Transverse colon (tissue), 4 donors: ENCODE data around the gene CDC37. TPM values are rescaled to one million over a fixed set of nuclear protein-coding genes. Genes with fewer than 3 reads are reported as not detected.

Experiments used
- DNase-seq: peaks from one replicate; pipeline ENCODE4 v3.0.0-alpha.2; 2019
- H3K27ac ChIP-seq, 4 donors: fragments of 200-600 bp; sonication (generic); 2 replicates each; pipeline ENCODE4 v1.5.1; 2016 to 2018; ENCODE audit warnings: inconsistent platforms in 4 of 4
- H3K27me3 ChIP-seq: fragments of 200-600 bp; sonication (generic); 2 replicates; pipeline ENCODE4 v1.5.1; 2017; ENCODE audit warnings: inconsistent platforms
- H3K36me3 ChIP-seq, 4 donors: fragments of 200-600 bp; sonication (generic); 2 replicates each; pipeline ENCODE4 v1.5.1; 2017 to 2019; ENCODE audit warnings: inconsistent platforms in 4 of 4
- H3K4me1 ChIP-seq, 4 donors: fragments of 200-600 bp; sonication (generic); 2 replicates each; pipeline ENCODE4 v1.5.1; 2017 to 2020; ENCODE audit warnings: inconsistent platforms in 4 of 4
- H3K4me3 ChIP-seq, 4 donors: fragments of 200-600 bp; sonication (generic); 1 replicate in 1 of 4; 2 replicates in 3 of 4; pipeline versions ENCODE4 v1.5.1 to v1.6.1; 2017 to 2019; ENCODE audit warnings: inconsistent platforms in 4 of 4
- H3K9me3 ChIP-seq, 2 donors: fragments of 200-600 bp; sonication (generic); 2 replicates each; pipeline ENCODE4 v1.5.1; 2017 to 2019; ENCODE audit warnings: inconsistent platforms in 2 of 2
- EP300 ChIP-seq: sonication (generic); formaldehyde crosslinking; IDR thresholded peaks from one replicate; pipeline ENCODE4 v1.6.1; 2017; ENCODE audit warnings: antibody characterized with exemption, low read depth
- POLR2A ChIP-seq: fragments of 450-650 bp; IDR thresholded peaks from one replicate; pipeline ENCODE4 v1.6.1; 2016; ENCODE audit warnings: antibody characterized with exemption, mild to moderate bottlenecking, moderate library complexity
- POLR2AphosphoS5 ChIP-seq, 3 donors: sonication (generic); formaldehyde crosslinking; IDR thresholded peaks; one replicate each; pipeline ENCODE4 v1.6.1; 2016; ENCODE audit warnings: antibody characterized with exemption in 3 of 3
- WGBS, 2 donors: methylation state at CpG; one replicate each; pipeline ENCODE4 v1.1.5; 2018; ENCODE audit warnings: low coverage in 1 of 2; 5-methylcytosine and 5-hydroxymethylcytosine counted together
- in situ Hi-C, 4 donors: fragments of 200-750 bp; cut with MboI; loops; one replicate each; pipeline versions ENCODE4 v1.15.0 to v1.15.1; 2017; ENCODE audit warnings: low sequenced_read_pairs in 3 of 4, low pct_ligation_motif_present in 1 of 4, low pct_unique_long_range_greater_than_20kb in 1 of 4
- intact Hi-C: fragments of 100-400 bp; cut with DNase I; formaldehyde crosslinking; loops from one replicate; pipeline ENCODE4 v1.15.1; 2023; ENCODE audit warnings: low total_unique reads
- total RNA-seq, 4 donors: library from RNA; depleted of rRNA; stranded (reverse); fragments of >200 nt; gene quantifications; one replicate each; pipeline ENCODE4 v1.1.0, GENCODE V29; 2016
- TF ChIP-seq, protein P1 (sequence below), 5 experiments: fragments of 200-600 bp in 3 of 5; fragments of 450-650 bp in 2 of 5; sonication (generic) in 3 of 5; IDR thresholded peaks; 1 replicate in 2 of 5; 2 replicates in 3 of 5; pipeline ENCODE4 v1.5.1; 2016 to 2017; ENCODE audit warnings: antibody characterized with exemption in 5 of 5, inconsistent platforms in 3 of 5, mild to moderate bottlenecking in 2 of 5, moderate library complexity in 1 of 5

Gene CDC37
- total RNA-seq, 4 donors from 2014 or later = 125 to 168 (median 162) TPM

DNA sequence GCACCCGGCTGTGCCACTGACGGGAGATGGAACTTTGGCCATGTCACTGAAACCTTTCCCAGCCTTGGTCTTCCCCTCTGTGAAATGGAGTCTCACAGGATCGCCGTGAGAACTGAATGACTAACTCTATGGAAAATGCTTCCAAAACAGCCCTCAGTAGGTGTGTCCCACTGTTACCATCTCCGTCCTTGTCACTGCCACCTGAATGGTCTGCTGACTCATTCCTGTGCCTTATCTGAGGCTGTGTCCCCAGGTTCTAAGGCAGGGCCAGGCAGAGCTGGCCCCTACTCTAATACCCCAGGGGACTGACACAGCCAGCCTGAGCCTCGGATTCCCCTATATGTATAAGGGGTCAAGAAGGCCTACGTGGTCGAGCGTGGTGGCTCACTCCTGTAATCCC is 4.5 kb downstream of the CDC37 start:
- H3K27me3 ChIP-seq = no peaks in the 10 kb centered on the region
- no peak for DNase-seq
- no peak for TF ChIP-seq EP300
- TF ChIP-seq POLR2AphosphoS5 (IDR thresholded peaks at IDR 0.05) = no peak
- TF ChIP-seq, protein P1, sequence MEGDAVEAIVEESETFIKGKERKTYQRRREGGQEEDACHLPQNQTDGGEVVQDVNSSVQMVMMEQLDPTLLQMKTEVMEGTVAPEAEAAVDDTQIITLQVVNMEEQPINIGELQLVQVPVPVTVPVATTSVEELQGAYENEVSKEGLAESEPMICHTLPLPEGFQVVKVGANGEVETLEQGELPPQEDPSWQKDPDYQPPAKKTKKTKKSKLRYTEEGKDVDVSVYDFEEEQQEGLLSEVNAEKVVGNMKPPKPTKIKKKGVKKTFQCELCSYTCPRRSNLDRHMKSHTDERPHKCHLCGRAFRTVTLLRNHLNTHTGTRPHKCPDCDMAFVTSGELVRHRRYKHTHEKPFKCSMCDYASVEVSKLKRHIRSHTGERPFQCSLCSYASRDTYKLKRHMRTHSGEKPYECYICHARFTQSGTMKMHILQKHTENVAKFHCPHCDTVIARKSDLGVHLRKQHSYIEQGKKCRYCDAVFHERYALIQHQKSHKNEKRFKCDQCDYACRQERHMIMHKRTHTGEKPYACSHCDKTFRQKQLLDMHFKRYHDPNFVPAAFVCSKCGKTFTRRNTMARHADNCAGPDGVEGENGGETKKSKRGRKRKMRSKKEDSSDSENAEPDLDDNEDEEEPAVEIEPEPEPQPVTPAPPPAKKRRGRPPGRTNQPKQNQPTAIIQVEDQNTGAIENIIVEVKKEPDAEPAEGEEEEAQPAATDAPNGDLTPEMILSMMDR (IDR thresholded peaks at IDR 0.05) = no peak
- no peak for TF ChIP-seq POLR2A
- no peak overlapping the region for H3K27ac ChIP-seq
- no peak overlapping the region for H3K4me3 ChIP-seq
- intact Hi-C loops (no loop called here), in situ Hi-C loops (loop anchor here in 3 of 4 donors (25.0 kb wide), 1 partner anchor 462 kb away; the partner anchor contains the start of gene OLFM2 (in 3 of the 3))
- peaks cover 0 to 14% (median 4%) of the 10 kb centered on the region in 4 donors for H3K36me3 ChIP-seq
- H3K9me3 ChIP-seq = no peaks in the 10 kb centered on the region
- 85 to 93% methylated on average over 4 to 9 of the region's 9 CpGs for WGBS, 2 donors
- peaks cover 12 to 26% (median 19%) of the 10 kb centered on the region in 4 donors for H3K4me1 ChIP-seq

DNA sequence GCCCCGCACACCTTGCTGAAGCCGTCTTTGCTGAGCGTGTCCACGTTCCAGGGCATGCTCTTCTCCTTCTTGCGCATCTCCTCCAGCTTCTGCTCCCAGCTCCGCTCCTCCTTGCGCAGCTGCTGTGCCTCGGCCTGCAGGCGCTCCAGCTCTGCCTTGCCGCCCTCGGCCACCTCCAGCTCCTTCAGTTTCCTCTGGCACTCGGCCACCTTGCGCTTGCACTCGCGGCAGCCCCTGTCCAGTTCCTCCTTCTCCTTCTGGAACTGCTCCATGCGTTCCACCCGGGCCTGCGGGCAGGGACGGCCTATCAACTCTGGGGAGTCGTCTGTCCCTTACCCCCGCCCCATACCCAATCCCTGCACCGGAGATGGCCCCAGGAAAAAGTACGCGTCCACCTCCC is 7.4 kb downstream of the CDC37 start:
- no peak for DNase-seq
- Histone ChIP-seq H3K36me3 (peaks cover 0 to 38% (median 17%) of the 10 kb centered on the region in 4 donors), H3K4me3 (no peak overlapping the region), H3K27ac (no peak overlapping the region), H3K27me3 (no peaks in the 10 kb centered on the region), H3K4me1 (peaks cover 0 to 6% (median 2%) of the 10 kb centered on the region in 4 donors), H3K9me3 (no peaks in the 10 kb centered on the region)
- TF ChIP-seq, protein P1 (IDR thresholded peaks at IDR 0.05) = no peak
- in situ Hi-C loops = loop anchor here in 3 of 4 donors (25.0 kb wide), 1 partner anchor 459 kb away; the partner anchor contains the start of gene OLFM2 (in 3 of the 3)
- WGBS, 2 donors = 87% methylated on average over 3 to 24 of the region's 24 CpGs
- intact Hi-C loops = no loop called here

DNA sequence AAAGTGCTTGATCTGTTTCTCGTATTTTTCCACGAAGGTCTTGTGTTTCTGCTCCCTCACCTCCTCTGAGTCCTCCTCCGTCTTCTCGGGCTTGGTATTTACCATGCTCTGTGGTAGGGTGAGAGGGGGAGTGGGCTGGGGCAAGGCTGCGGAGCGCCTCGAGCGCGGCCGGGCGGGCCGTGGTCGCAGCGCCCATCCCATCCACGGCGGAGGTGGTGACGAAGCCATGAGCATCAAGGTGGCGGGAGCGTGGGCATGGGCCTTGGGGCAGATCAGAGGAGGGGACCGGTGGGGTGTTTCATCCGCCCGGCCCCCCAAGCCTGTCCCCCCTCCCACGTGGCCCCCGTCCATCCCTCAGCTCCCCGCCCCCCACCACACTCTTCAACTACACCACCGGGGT is 7.9 kb downstream of the CDC37 start:
- Histone ChIP-seq H3K4me1 (peaks cover 0 to 1% (median 0%) of the 10 kb centered on the region in 4 donors), H3K27ac (no peak overlapping the region), H3K27me3 (no peaks in the 10 kb centered on the region), H3K36me3 (peaks cover 0 to 40% (median 18%) of the 10 kb centered on the region in 4 donors), H3K9me3 (no peaks in the 10 kb centered on the region), H3K4me3 (no peak overlapping the region)
- no peak for DNase-seq
- TF ChIP-seq POLR2AphosphoS5 (IDR thresholded peaks at IDR 0.05) (no peak), POLR2A (no peak), EP300 (no peak)
- TF ChIP-seq, protein P1 (IDR thresholded peaks at IDR 0.05) = no peak
- 94 to 96% methylated on average over 5 to 26 of the region's 26 CpGs for WGBS, 2 donors
- intact Hi-C loops (no loop called here), in situ Hi-C loops (loop anchor here in 3 of 4 donors (25.0 kb wide), 1 partner anchor 458 kb away; the partner anchor contains the start of gene OLFM2 (in 3 of the 3))

- peaks cover 0 to 40% (median 18%) of the 10 kb centered on the region in 4 donors for H3K36me3 ChIP-seq
- no peaks in the 10 kb centered on the region for H3K4me1 ChIP-seq
- DNase-seq = no peak
- H3K27ac ChIP-seq = no peak overlapping the region
- WGBS, 2 donors = 89% methylated on average over 12 of the region's 12 CpGs; no CpG with 5 or more reads in 1 of the 2 donors
- TF ChIP-seq, protein P1 (IDR thresholded peaks at IDR 0.05) = no peak
- TF ChIP-seq POLR2AphosphoS5 (IDR thresholded peaks at IDR 0.05) (no peak), POLR2A (no peak), EP300 (no peak)
- in situ Hi-C loops (loop anchor here in 3 of 4 donors (25.0 kb wide), 1 partner anchor 458 kb away; the partner anchor contains the start of gene OLFM2 (in 3 of the 3)), intact Hi-C loops (no loop called here)
- no peaks in the 10 kb centered on the region for H3K9me3 ChIP-seq
- H3K27me3 ChIP-seq = no peaks in the 10 kb centered on the region
- no peak overlapping the region for H3K4me3 ChIP-seq
Observed at GRCh38 chr19:10395003-10395402, 8.3 kb downstream of the CDC37 start.
